GM19463 (cell line): ENCODE measurements around the gene TSC22D3.
A peak's percentile ranks its signal among the peaks of the same experiment; 100 is the strongest.
"Not testable (repeated sequence)": the region's sequence is repeated elsewhere in the genome, so short reads cannot be mapped to it uniquely, and the experiment has no call there.

Experiments used
- ATAC-seq: cut with Tn5 transposase; IDR thresholded peaks from one replicate; pipeline ENCODE4 v1.9.1; 2021; ENCODE audit warnings: mild to moderate bottlenecking, moderate library complexity; ENCODE audit not compliant: unreplicated experiment

Gene TSC22D3

DNA sequence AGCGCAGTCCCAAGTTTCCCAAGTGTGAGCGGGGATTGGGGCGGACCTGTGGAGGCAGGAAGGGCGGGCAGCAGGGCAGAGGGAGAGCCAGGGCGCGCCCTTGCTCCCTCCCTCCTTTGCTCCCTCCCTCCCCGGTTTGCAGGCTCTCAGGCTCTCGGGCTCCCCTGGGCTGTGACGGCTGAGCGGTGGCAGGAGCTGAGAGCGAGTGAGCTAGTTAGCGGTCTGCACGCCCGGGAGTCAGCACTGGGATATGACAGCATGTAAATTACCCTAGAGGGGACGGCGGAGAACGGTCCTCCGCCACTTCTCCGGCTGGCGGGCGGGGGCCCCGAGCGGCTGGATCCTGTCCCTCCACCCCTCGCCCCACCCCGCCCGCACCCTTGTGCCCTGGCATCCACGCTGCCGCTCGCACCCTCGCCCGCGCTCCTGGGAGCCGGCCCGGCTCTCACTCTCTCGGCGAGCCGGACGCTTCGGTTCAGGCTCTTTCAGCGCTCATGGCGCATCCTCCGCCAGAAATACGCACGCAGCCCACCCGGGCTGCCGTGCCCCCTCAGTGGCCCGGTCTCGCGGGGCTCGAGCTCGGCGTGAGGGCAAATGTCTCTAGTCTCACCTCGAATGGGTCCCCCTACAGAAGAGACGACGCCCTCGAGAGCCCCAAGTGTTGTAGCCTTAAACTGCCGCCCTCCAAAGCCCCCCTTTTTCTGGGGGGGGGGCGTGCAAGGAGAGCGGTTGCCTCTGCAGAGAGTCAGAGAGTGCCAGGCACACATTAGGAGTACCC, at the start of gene TSC22D3:
TSC22D3 (minus strand) TSS at position 54 of the 778 bp plus-strand sequence. CDS start 368 bp downstream, outside the sequence.
- peak; percentile 85 for ATAC-seq

DNA sequence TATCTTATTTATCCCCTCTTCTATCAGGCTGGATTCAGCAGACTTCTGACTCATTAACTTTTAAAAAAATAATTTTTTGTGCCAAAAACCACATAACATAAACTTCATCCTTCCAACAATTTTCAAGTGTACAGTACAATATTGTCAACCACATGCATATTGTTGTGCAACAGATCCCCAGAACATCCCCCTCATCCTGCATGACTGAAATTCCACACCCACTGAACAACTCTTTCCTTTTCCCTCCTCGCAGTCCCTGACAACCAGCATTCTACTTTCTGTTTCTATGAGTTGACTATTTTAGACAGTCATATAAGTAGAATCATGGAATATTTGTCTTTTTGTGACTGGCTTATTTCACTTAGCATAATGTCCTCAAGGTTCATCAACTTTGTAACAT, 47.9 kb upstream of the TSC22D3 start:
- no peak for ATAC-seq

DNA sequence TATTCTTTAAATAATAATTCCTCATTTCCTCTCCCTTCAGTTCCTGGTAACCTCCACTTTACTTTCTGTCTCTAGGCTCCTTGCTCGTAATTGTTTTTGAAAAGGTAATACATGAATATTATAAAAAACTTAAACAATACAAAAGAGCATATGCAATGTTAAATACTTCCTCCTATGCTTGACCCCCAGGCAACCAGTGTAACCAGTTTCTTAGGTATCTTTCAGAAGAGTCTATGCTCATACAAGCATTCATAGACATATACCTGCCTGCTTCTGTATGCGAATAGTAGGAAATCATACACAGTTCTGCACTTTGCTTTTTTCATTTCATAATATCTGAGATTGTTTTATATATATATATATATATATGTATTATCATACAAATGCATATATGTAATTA, 47.5 kb upstream of the TSC22D3 start:
- ATAC-seq = no peak

DNA sequence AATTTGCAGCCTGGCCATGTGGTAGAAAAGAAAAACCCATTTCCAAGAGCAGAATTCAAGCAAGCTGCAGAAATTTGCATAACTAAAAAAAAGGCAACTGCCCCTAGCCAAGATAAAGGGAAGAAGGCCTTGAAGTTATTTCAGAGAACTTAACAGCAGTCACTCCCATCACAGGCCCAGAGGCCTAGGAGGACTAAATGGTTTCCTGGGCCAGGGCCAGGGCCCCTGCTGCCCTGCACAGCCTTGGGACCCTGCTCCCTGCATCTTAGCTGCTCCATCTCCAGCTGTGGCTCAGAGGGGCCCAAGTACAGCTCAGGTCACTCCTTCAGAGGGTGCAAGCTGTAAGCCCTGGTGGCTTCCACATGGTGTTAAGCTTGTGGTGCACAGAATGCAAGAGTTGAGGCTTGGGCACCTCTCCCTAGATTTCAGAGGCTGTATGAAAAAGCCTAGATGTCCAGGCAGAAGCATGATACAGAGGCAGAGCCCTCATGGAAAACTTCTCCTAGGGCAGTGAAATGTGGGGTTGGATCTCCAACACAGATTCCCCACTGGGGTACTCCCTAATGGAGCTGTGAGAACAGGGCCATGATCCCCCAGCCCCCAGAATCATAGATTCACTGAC, 43.4 kb upstream of the TSC22D3 start:
- no peak for ATAC-seq

DNA sequence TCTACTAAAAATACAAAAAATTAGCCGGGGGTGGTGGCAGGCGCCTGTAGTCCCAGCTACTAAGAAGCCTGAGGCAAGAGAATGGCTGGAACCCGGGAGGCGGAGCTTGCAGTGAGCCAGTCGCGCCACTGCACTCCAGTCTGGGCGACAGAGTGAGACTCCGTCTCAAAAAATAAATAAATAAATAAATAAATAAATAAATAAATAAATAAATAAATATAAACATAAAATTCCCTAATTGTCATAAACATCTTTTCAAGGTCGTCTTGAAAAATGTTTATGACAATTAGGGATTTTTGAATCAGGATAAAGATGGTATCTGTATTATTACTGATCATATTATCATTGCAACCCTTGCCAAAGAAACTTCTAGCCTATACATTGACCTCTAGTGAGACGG, 34.5 kb upstream of the TSC22D3 start:
- not testable (repeated sequence) for ATAC-seq

DNA sequence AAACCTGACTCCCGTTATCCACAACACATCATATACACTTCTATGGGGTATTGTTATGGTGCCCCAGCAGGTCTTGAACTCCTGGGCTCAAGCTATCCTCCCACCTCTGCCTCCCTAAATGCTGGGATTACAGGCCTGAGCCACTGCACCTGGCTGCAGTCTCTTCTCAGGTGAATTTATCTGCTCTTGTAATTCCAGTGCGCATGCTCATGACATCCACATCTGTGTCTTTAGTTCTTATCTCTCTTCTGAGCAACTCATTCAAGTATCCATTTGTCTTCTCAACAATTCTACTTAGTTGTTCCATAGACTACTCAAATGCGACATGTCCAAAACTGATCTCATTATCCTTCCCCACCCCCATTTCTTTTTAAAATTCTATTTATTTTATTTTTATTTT, 29.6 kb upstream of the TSC22D3 start:
- ATAC-seq = no peak

DNA sequence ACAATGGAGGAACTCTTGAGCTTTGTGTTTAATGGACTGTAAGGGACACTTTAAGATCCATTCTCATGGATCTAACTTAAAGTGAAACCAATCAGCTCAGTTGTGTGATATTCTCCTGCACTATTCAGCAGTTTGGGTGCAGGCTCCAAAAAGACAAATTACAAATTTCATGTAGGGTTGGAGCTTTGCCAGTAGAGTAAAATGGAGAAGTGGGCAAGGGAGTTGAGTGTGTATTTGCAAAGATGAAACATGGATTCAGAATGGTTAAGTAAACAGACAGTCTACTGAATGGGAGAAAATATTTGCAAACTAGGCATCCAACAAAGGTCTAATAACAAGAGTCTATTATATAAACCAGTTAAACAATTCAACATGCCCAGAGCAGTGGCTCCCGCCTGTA, 28.8 kb upstream of the TSC22D3 start:
- no peak for ATAC-seq

DNA sequence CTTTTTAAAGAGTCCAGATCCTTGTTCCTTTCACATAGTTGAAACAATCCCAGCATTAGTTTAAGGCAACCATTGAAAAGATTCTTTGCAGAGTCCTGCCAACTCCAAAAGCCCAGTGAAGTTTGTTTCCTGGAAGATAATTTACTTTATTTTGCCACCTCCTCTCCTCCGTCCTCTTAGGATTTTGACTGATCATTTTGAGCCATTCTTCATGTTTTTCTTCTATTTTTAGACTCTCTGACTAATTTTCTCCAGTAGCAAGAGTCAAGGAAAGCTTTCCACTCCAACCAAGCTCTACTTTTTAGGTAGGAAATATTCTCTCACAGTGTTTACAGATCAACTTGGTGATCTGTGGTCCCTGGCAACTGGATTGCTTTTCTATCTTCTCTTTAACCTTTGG, 12.2 kb upstream of the TSC22D3 start:
- no peak for ATAC-seq

DNA sequence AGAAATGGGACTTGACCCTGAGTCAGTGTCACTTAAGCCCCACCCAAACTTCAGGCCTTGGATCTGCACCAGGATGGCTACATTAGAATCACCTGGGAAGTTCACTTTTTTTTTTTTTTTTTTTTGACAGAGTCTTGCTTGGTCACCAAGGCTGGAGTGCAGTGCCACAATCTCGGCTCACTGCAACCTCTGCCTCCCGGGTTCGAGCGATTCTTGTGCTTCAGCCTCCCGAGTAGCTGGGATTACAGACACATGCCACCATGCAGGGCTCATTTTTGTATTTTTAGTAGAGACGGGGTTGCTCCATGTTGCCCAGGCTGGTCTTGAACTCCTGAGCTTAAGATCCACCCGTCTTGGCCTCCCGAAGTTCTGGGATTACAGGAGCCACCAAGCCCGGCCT, 4.9 kb upstream of the TSC22D3 start:
- ATAC-seq = no peak

DNA sequence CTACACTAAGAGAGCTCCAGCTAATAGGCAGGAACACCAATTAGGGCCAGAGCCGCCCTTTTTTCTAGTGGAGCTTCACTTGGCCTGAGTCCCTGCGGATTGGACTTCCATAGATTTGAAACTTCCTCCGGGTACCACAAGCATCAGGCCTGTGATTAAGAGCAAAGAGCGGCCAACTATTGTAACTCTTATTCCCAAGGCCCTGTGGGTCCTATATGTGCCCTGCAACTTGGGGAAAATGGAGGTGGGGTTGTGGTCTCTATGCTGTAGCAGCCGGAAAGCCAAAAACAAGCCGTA, 1.9 kb upstream of the TSC22D3 start, which contains the start of gene NCBP2L:
NCBP2L (plus strand) TSS at position 198 of the 297 bp plus-strand sequence. CDS start 16,488 bp downstream, outside the sequence.
- ATAC-seq = no peak

DNA sequence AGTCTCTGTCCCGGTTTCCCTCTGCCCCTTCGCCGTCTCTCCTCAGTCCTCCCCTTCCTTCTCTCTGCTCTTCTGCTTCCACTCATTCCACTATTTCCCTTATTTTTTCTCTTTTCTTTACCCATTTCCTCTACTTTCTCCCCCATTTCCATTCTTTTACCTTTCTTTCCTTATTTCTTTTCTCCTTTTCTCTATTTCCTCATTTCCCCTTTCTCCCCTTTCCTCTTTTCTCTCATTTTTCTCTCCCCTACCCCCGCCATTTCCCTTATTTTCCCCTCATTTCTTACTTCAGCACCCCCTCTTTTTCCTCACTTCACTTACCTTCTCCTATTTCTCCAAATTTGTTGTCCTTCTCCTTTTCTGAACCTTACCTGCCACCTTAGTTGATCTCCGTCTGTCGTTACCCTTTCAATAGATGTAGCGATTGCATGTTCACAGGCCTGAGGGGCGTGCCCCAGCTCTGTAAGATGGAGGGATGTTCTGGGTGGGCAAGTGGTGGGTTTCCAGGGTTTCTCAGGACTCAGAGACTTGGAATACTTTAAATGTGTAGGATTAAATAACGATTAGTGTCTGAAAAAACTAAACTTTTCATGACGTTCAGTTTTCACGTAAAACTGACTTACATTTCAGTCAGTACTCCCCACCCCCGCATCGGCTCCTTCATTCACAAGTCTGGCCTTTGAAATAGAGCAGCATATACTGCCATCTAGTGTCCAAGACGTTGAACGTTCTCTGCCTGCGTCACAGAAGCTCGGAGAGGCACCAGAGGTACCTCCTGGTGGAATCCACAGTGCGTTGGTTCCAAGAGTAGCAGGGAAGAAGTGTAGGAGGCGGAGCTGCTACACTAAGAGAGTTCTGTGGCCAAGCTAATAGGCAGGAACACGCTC, 1.3 kb upstream of the TSC22D3 start:
- ATAC-seq = peak; percentile 69

DNA sequence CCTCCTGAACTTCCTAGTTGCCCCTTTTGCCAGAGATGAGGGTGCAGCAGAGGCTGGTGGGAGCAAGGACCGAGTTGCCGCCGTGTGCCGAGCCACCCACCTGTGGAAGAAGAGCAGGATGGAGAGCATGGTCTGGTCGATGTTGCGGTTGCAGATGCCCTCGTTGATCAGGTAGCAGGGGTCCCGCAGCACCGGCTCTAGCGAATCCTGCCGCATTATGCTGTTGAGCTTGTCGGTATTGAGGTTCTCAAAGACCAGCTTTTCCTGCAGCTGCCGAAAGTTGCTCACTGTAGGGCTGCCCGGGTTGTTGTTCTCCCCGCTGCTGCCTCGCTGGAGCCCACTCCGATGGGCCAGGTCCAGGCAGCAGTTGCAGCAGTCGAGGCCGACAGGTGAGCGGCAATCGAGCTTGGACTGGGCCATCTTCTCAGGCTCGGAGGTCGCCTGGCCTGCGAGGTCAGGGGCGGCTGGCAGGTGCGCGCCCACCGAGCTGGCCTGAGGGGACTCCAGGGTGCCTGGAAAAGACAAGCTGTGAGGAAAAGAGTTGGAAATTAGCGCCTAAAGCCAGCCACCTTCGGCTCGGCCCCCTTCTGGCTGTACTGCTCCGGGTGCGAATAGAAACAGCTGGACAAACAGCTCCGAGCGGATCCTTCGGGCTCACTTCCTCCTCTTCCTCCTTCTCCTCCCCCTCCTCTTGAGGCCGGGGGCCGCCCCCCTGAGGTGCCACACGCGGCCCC, 420 bp downstream of the TSC22D3 start:
- ATAC-seq = peak; percentile 27

DNA sequence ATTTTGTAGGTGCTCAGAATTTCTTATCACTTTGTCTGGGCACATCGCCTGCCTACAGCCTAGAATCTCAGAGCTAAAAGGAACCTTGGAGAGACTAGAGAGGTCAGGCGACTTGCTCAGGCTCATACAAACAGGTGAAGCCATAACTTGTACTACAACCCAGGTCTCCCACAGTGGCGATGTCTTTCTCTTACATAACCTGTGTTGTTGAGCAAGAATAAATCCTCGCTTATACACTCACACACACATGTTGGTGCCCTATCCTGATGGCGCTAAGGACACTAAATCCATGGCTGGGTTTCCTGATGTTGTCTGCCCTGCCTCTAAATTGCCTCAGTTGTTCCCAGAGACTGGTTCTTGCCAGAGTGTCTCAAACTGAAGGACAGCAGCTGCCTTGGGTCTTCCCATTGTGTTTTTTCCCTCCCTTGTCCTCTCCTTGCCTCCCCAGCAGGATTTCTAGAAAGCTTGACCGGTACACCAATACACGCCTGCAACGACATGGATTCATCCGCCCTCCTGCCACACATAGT, 1.6 kb downstream of the TSC22D3 start:
- no peak for ATAC-seq

DNA sequence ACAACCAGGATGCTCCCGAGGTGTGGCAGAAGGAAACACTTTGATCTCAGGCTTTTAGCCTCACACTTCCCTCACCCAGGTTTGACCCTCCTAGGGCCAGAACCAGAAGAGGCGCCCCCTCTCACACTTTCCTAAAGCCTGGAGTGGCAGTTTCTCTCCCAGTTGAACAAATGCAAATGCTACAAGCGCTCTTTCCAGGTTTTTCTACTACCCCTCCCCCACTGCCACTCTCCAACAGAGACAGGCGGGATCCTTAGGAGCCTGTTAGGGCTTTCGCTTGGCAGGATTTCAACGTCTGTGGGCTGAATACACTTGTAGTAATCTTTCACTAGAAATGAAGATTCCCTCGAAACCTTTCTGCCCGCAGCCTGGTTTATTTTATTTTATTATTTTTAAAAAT, 2.4 kb downstream of the TSC22D3 start:
- no peak for ATAC-seq

DNA sequence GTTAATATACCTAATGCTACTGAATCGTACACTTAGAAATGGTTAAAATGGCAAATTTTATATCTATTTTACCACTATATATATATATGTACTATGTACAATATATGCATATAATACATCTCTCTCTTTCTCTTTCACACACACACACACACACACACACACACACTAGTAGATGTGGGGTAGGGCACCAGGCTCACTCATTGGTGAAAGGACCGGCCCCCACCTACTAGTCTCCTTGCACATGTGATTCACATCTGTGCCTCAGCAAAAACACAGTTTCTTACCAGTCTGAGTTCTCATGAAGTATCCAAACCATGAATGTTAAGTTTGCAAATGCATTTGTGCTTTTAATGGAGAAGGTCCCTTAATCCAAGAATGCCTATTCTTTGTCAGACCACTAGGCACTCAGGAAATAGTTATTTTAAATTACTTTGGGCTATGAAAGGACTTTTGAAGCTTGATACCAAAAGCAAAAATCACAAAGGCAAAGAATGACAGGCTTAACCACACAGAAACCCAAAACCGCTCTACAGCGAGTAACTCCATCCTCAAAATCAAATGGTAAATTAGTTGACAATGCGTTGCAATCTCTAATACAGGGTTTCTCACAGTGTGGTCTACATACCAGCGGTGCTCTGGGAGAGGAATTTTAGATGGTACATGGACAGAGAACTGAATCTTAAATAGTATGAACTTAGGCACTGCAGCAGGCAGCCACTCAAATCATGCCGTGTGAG, 5.8 kb downstream of the TSC22D3 start:
- no peak for ATAC-seq

DNA sequence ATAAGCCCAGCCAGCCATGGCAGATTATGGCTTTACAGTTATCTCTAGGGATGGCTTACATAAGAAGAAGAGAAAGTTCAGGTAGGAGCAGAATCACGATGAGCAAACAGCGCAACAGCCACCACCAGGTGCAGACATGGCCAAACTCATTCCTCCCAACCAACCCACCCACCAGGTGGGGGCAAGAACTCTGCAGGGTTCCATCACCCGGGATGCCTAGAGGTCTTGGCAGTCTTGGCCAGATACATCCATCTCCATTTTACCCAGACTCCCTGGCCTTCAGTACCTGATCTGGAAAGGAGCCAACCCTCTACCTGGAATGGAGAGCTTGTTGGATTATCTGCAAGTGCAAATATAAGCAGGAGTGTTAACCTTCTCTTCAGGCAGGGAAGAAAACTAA, 7.5 kb downstream of the TSC22D3 start:
- ATAC-seq = no peak

DNA sequence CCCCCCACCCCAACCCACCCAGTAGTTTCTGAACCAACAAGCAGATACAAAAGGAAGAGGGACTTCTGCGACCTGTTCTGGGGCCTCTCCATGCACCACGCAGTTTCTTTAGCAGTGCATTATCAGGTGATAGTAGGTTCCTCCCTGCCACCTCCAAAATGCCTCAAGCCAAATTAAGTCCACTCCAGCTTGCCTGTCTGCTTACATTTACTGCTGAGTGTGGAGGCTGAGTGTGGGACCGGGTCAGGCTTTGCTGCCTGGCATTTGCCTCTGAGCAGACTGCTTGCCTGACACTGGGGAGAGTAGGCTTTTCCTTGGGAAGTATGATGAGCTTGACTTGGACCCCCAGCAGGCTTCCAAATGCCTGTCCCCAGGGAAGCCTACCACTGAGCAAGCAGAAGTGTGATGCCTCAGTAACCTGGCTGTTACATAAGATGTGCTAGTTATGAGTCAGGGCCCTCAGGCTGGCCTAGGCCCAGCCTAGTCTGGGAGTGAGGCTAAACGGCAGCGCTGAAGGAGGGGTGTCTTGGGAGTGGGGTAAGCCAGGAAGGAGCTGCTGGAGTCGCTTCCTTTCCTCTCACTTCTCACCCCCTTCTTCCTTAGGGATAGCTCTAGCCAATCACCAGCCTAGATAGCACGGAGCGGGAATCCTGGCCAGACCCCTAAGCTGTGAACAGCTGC, 9.0 kb downstream of the TSC22D3 start:
- ATAC-seq = peak; percentile 76

DNA sequence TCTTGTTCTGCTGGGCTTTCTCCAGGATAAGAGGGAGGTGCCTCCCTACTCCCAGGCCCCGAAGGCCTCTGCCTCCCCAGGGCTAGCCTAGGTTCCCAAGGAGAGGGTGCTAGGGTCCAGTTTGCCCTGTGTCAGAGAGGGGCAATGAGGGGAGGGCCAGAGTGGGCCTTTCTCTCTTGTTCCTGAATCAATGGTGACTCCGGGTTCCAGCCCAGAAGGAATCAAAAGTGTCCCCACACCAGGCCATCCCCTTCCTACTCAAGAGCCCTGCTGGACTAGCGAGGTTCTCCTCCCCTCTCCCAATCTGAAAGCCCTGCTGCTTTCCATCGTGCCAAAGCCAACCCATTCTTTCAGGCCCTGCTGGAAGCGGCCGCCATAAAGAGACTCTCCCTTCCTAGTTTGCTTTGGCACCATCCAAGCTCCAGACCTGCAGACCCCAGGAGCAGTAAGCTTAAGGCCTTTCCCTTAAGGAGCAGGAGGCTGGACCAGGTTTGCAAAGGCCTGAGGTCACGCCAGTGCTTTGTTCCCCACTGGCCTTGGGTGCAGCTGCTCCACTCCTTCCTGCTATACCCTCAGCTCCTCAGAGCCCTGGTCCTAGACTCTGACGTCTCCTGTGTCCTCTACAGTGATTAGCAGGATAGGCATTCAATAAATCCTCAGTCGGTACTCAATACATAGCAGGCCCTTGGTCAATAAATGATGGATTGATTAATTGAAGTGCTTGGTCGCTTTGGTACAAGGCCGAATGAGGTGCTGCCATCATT, 10.6 kb downstream of the TSC22D3 start:
- ATAC-seq = no peak

DNA sequence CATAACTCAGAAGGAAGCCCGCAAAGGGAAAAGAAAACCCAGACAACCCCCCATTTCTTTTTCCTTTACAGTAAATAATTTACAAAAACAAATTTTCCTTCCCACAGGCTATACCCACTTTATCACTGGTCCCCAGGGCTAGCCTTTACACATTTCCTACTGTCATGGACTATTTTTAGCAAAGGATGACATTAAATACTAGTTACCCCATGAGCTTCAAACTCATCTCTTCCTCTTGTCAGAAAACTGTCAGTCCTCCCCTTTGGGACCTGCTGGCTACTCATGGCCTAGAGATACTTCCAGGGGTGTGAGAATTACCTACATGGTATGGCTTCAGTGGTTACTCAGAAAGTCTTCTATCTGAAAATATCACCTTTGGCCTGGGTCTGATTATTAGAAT, 11.9 kb downstream of the TSC22D3 start:
- no peak for ATAC-seq
